Large intestine (tissue), 3 donors: Measurements from ENCODE around the gene RCAN3. TPM values are rescaled to one million over a fixed set of nuclear protein-coding genes. Genes with fewer than 3 reads are reported as not detected.

ENCODE experiments used
- DNase-seq, 2 donors: peaks; one replicate each; pipeline versions ENCODE4 v3.0.0 to v3.0.0-alpha.2; 2013
- H3K27ac ChIP-seq: one replicate; pipeline ENCODE4 v1.5.1; 2013; ENCODE audit warnings: low read length
- H3K27me3 ChIP-seq: 2 replicates; pipeline ENCODE4 v1.6.1; 2013; ENCODE audit warnings: low read length; ENCODE audit not compliant: control insufficient read depth, insufficient read depth
- H3K36me3 ChIP-seq: 2 replicates; pipeline ENCODE4 v1.6.1; 2013; ENCODE audit warnings: low read length; ENCODE audit not compliant: control insufficient read depth, insufficient read depth
- H3K4me1 ChIP-seq: one replicate; pipeline ENCODE4 v1.6.1; 2013; ENCODE audit warnings: low read length; ENCODE audit not compliant: control insufficient read depth, insufficient read depth
- H3K4me3 ChIP-seq: one replicate; pipeline ENCODE4 v1.5.1; 2013; ENCODE audit warnings: low read length
- H3K9me3 ChIP-seq: one replicate; pipeline ENCODE4 v1.6.1; 2013; ENCODE audit warnings: mild to moderate bottlenecking, low read depth, low read length, moderate library complexity; ENCODE audit not compliant: control insufficient read depth
- WGBS: methylation state at CpG from one replicate; pipeline ENCODE4 v1.1.5; 2013; ENCODE audit warnings: low lambda C conversion rate; ENCODE audit not compliant: insufficient coverage; 5-methylcytosine and 5-hydroxymethylcytosine counted together
- polyA plus RNA-seq: library from polyadenylated mRNA; unstranded; fragments of 120-200 nt; gene quantifications from one replicate; pipeline ENCODE4 v1.2.1, GENCODE V29; 2013

RCAN3 gene
- polyA plus RNA-seq, 1 donor: 10.1 TPM

DNA sequence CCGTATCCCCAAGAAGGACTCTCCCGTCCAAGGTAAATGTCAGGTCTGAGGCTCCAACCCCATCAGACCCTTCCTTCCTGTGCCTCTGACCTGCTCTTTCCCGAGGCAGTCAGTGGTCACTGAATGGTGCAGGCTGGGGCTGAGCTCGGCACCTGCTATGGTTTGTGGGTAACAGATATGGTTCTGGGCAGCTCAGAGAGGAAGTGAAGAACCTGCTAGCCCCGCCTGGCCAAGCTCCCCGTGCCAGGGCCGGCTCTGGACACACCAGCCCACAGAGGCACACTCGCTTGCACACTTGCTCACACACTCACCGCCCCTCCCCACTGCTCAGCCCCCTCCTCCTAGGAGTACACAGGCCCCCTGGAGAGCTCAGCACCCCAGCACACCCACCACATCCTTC lies 69.7 kb downstream of the RCAN3 start:
- WGBS: no CpG with 5 or more reads among the region's 9 CpGs
- Histone ChIP-seq H3K4me1 (peaks cover 17% of the 10 kb centered on the region), H3K4me3 (no peak overlapping the region), H3K9me3 (peaks cover 3% of the 10 kb centered on the region), H3K36me3 (no peaks in the 10 kb centered on the region), H3K27ac (no peak overlapping the region), H3K27me3 (no peaks in the 10 kb centered on the region)
- DNase-seq: no peak

DNA sequence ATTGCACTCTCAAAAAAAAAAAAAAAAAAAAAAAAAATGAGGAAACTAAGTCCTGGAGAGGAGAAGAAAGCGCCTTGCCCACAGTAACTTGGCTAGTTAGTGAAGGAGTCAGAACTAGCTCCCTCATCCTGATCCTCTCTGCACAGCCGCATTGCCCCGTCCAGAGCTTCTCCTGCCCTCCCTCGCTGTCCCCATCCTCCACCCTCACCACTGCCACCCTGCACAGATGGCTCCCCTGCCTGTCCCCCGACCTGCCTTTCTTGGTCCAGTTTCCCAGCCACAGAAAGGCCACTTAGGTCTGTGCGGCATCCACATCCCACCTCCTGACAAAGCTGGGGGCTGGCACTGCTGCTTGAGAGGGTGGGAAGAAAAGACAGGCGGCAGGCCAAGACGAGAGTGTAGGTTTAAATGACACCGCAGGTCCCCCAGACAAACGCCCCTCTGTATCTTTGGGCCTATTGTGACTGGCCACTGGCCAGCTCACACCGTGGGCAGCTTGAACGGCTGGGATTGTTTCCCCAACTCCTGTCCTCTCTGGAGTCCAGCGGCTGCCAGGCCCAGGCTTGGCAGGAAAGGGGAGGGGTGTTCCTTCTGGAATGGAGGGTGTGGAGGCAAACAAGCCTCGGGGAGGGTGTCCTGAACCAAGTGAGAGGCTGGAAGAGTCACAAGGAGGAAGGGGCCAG lies 73.4 kb downstream of the RCAN3 start:
- Histone ChIP-seq H3K36me3 (no peaks in the 10 kb centered on the region), H3K4me1 (no peaks in the 10 kb centered on the region), H3K27ac (no peak overlapping the region), H3K27me3 (no peaks in the 10 kb centered on the region), H3K9me3 (peaks cover 3% of the 10 kb centered on the region), H3K4me3 (no peak overlapping the region)
- no CpG with 5 or more reads among the region's 14 CpGs for WGBS
- DNase-seq: no peak

DNA sequence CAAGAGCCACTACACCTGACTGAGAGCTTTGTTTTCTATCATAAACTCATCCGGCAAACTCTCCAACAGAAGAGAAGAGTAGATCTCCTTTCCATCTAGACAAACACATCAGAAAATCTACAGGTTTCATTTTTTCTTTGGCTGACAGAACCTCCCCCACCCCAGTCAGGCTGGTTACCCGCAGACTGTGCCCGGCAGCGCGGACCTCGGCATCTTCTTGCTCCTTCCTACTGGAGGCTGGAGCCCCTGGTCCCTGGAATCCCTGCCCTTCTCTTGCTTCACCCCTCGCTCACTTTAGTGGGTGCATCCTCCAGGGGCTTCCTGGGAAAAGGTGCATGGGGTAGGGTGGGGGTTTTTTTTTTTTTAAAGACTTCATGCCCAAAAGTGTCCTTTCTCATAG lies 76.2 kb downstream of the RCAN3 start:
- Histone ChIP-seq H3K36me3 (no peaks in the 10 kb centered on the region), H3K9me3 (no peaks in the 10 kb centered on the region), H3K27ac (no peak overlapping the region), H3K4me1 (no peaks in the 10 kb centered on the region), H3K4me3 (no peak overlapping the region), H3K27me3 (no peaks in the 10 kb centered on the region)
- 100% methylated on average over 5 of the region's 7 CpGs for WGBS
- no peak for DNase-seq

DNA sequence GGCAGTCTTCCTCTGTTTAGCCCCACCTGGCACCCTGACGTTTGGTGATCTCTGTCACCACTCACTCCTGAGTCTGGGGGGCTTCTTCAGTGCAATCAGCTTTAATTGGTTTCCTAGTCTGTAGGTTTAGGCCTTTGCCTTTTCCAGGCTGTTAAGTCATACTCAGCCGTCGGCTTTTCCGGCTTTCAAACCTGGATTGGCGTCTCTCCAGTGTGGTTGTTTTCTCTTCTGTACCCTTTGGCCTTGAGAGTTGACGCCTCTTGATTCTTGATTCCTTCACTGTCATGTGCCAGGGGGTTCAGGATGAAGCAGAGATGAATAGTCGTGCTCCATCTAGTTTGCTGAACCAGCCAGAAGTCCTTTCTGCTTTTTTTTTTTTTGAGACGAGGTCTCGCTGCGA lies 78.1 kb downstream of the RCAN3 start:
- DNase-seq: no peak
- Histone ChIP-seq H3K9me3 (no peaks in the 10 kb centered on the region), H3K27me3 (no peaks in the 10 kb centered on the region), H3K36me3 (no peaks in the 10 kb centered on the region), H3K4me3 (no peak overlapping the region), H3K27ac (no peak overlapping the region), H3K4me1 (no peaks in the 10 kb centered on the region)
- WGBS: 92% methylated on average over 2 of the region's 10 CpGs

DNA sequence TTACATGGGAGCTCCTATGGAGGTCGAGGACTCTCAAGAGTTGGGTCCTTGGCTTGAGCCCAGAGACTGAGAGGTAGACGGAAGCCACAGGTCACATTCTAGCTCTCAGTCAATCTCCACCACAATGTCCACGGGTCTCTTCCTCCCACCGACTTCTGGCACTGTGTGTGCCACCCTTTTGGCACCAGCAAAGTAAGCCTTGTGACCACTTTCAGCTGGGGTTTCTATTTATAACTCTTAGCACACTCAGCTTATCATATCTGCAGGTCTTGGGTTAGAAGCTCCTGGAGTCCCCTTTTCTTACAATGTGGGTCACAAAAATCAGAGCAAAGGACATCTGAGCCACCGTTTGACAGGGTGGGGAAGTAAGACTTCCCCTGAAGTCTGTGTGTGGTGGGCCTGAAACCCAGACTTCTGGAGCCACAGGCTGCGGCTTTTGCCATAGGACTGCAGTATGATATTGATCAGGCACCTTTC lies 81.6 kb downstream of the RCAN3 start:
- no CpG with 5 or more reads among the region's 6 CpGs for WGBS
- no peak overlapping the region for H3K4me3 ChIP-seq
- H3K27ac ChIP-seq: no peak overlapping the region
- H3K27me3 ChIP-seq: no peaks in the 10 kb centered on the region
- H3K9me3 ChIP-seq: no peaks in the 10 kb centered on the region
- H3K4me1 ChIP-seq: no peaks in the 10 kb centered on the region
- no peak for DNase-seq
- no peaks in the 10 kb centered on the region for H3K36me3 ChIP-seq

DNA sequence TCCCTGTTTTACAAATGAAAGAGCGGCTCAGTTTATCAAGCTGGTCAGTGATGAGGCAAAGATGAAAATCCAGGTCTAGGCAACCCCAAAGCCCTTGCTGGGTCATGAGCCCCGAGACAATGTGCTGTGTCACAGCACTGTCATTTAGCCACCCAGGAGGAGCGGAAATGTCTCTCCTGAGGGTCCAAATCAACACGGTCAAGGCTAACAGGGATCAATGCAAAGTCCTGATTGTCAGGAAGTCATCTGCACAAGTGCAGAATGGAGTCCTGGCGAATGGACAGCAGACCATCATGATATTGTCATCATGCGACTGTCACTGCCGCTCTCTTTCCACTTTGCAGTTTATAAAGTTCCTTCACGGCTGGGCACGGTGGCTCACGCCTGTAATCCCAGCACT lies 83.5 kb downstream of the RCAN3 start:
- Histone ChIP-seq H3K9me3 (no peaks in the 10 kb centered on the region), H3K4me1 (no peaks in the 10 kb centered on the region), H3K27ac (no peak overlapping the region), H3K27me3 (no peaks in the 10 kb centered on the region), H3K4me3 (no peak overlapping the region), H3K36me3 (no peaks in the 10 kb centered on the region)
- DNase-seq: no peak
- WGBS: no CpG with 5 or more reads among the region's 10 CpGs

DNA sequence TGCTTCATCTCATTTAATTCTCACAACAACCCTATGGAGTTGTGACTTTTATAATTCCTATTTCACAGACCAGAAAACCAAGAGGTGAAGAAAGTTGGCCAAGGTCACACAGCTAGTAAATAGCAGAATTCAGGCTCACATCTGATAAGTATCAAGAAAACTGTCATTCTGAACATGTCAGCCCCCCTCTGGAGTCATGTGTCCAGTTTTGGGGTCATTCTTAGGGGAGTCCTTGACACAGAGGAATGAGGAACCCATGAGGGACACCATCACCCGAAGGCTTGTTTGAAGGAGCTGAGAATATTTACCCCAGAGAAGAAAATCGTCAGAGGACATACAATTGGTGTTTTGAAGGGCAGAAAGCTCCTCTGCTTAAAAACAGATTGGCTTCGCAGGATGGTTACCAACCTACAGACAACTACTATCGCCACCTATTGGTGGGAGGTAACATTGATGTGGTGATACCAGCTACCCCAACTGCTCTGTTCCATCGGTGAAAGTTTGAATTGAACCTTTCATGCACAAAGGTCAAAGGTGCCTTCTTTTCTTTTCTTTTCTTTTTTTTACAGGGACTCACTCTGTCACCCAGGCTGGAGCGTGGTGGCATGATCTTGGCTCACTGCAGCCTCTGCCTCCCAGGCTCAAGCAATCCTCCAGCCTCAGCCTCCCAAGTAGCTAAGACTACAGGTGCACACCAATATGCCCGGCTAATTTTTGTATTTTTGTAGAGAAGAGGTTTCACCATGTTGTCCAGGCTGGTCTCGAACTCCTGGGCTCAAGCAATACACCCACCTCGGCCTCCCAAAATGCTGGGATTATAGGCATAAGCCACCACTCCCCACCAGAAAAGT lies 84.6 kb downstream of the RCAN3 start:
- Histone ChIP-seq H3K27me3 (no peaks in the 10 kb centered on the region), H3K4me3 (no peak overlapping the region), H3K27ac (no peak overlapping the region), H3K9me3 (no peaks in the 10 kb centered on the region), H3K4me1 (no peaks in the 10 kb centered on the region), H3K36me3 (no peaks in the 10 kb centered on the region)
- DNase-seq: peak; percentile 58 to 62
- 40% methylated on average over 1 of the region's 9 CpGs for WGBS

DNA sequence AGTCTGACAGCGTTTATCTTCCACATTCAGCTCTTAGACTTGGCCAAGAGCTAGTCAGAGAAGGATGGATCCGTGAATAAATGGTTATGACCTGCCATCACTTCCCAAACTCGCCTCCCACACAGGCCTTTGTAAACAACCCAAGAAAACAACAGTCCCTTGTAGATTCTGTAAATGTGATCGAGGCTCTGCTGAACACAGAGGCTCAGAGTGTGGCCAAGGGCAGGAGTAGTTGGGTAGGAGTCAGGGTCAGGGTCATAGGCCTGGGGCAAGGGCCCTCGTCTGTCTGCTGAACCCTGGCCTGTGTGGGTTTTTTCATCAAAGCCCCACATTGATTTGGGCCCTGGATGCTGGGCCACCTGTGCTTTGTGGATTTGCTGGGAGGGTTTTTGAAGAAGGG lies 85.9 kb downstream of the RCAN3 start:
- DNase-seq: no peak
- Histone ChIP-seq H3K4me3 (no peak overlapping the region), H3K27ac (no peak overlapping the region), H3K9me3 (no peaks in the 10 kb centered on the region), H3K36me3 (no peaks in the 10 kb centered on the region), H3K4me1 (no peaks in the 10 kb centered on the region), H3K27me3 (no peaks in the 10 kb centered on the region)
- no CpG with 5 or more reads among the region's 5 CpGs for WGBS

DNA sequence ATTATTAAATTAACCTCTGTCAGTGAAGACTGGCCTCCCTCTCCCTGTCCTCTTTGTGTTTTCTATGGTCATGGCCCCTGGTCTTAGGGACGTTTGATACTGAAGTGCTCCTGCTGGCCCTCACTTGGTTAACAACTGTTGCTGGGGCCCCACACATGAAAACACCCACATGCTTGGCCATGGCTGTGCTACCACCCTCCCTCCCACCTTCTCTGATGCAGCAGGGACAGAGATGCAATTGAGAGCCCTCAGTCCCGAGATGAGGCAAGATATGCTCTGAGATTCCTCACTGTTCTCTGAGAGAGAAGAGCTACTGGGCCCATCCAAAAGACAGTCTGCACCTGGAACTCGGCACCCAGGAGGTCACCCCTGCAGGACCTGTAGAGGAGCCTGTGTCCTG lies 86.6 kb downstream of the RCAN3 start:
- Histone ChIP-seq H3K27ac (no peak overlapping the region), H3K27me3 (no peaks in the 10 kb centered on the region), H3K4me1 (no peaks in the 10 kb centered on the region), H3K9me3 (no peaks in the 10 kb centered on the region), H3K4me3 (no peak overlapping the region), H3K36me3 (no peaks in the 10 kb centered on the region)
- no peak for DNase-seq
- WGBS: no CpG with 5 or more reads among the region's 3 CpGs
